HepG2 (cell line): ENCODE data around the gene SOX12. TPM values are rescaled to one million over a fixed set of nuclear protein-coding genes. Genes with fewer than 3 reads are reported as not detected.

ENCODE experiments used
- ARNT ChIP-seq: fragments of 450-650 bp; IDR thresholded peaks from 2 replicates; pipeline ENCODE4 v1.6.1; 2017
- CBFB ChIP-seq: sonication (generic); formaldehyde crosslinking; IDR thresholded peaks from 2 replicates; pipeline ENCODE4 v1.4.0; 2020; ENCODE audit warnings: missing genetic modification reagents
- CEBPB ChIP-seq: IDR thresholded peaks from 2 replicates; pipeline ENCODE4 v1.6.1; 2011; ENCODE audit warnings: low read depth, low read length, improper control_type of control experiment, borderline replicate concordance
- ESRRA ChIP-seq: sonication (generic); formaldehyde crosslinking; IDR thresholded peaks from 2 replicates; pipeline ENCODE4 v1.5.1; 2020; ENCODE audit warnings: mild to moderate bottlenecking, low read depth, missing genetic modification reagents
- FOSL1 ChIP-seq: sonication (generic); formaldehyde crosslinking; IDR thresholded peaks from 2 replicates; pipeline ENCODE4 v1.9.0; 2021; ENCODE audit warnings: missing genetic modification reagents, borderline replicate concordance
- FOXK2 ChIP-seq: fragments of 450-650 bp; IDR thresholded peaks from 2 replicates; pipeline ENCODE4 v1.6.1; 2016
- GPN1 ChIP-seq: sonication (generic); formaldehyde crosslinking; IDR thresholded peaks from 2 replicates; pipeline ENCODE4 v1.5.1; 2020; ENCODE audit warnings: missing genetic modification reagents, borderline replicate concordance
- HNF4A ChIP-seq: sonication (generic); formaldehyde crosslinking; IDR thresholded peaks from 2 replicates; pipeline ENCODE4 v1.4.0; 2020; ENCODE audit warnings: missing genetic modification reagents
- JARID2 ChIP-seq: sonication (generic); formaldehyde crosslinking; IDR thresholded peaks from 2 replicates; pipeline ENCODE4 v1.8.1; 2023; ENCODE audit warnings: missing genetic modification reagents, inconsistent platforms; ENCODE audit not compliant: insufficient replicate concordance
- NPAS2 ChIP-seq: sonication (generic); formaldehyde crosslinking; IDR thresholded peaks from 2 replicates; pipeline ENCODE4 v1.8.0; 2022; ENCODE audit warnings: mild to moderate bottlenecking, missing genetic modification reagents, borderline replicate concordance
- U2AF2 ChIP-seq: fragments of 200-400 bp; formaldehyde crosslinking; IDR thresholded peaks from 2 replicates; pipeline ENCODE4 v1.6.1; 2017; ENCODE audit warnings: low read depth, mild to moderate bottlenecking, low read length
- ZNF616 ChIP-seq: sonication (generic); formaldehyde crosslinking; IDR thresholded peaks from 2 replicates; pipeline ENCODE4 v1.5.0; 2020; ENCODE audit warnings: low read depth, mild to moderate bottlenecking, missing genetic modification reagents
- ZNF773 ChIP-seq: sonication (generic); formaldehyde crosslinking; IDR thresholded peaks from 2 replicates; pipeline ENCODE4 v1.4.0; 2020; ENCODE audit warnings: missing genetic modification reagents, borderline replicate concordance
- ZNF776 ChIP-seq: sonication (generic); formaldehyde crosslinking; IDR thresholded peaks from 2 replicates; pipeline ENCODE4 v1.4.0; 2020; ENCODE audit warnings: mild to moderate bottlenecking, missing genetic modification reagents
- ZSCAN20 ChIP-seq: sonication (generic); formaldehyde crosslinking; IDR thresholded peaks from 2 replicates; pipeline ENCODE4 v1.4.0; 2020; ENCODE audit warnings: missing genetic modification reagents, mild to moderate bottlenecking, borderline replicate concordance
- ZSCAN31 ChIP-seq: sonication (generic); formaldehyde crosslinking; IDR thresholded peaks from 2 replicates; pipeline ENCODE4 v1.5.0; 2020; ENCODE audit warnings: low read depth, mild to moderate bottlenecking, missing genetic modification reagents
- polyA plus RNA-seq, 8 experiments: library from polyadenylated mRNA; depleted of rRNA in 3 of 8; stranded (reverse) in 7 of 8; unstranded in 1 of 8; fragments of >200 nt; fragmentation: Illumina TruSeq in 4 of 8; extraction: Trizol in 4 of 8; gene quantifications; 2 replicates each; pipeline versions ENCODE4 v1.2.1 to v1.2.3, GENCODE V29; 2011 to 2016; ENCODE audit warnings: low read depth in 4 of 8, missing spikeins in 1 of 8, mixed read lengths in 1 of 8; ENCODE audit not compliant: insufficient read depth in 1 of 8
- total RNA-seq, 5 experiments: library from RNA; depleted of rRNA; stranded (reverse); fragments of >200 nt; fragmentation: Illumina TruSeq; extraction: Trizol; gene quantifications; 2 replicates each; pipeline ENCODE4 v1.2.3, GENCODE V29; 2016; ENCODE audit warnings: low read depth in 1 of 5
- TF ChIP-seq, protein P1 (sequence below): sonication (generic); formaldehyde crosslinking; IDR thresholded peaks from 2 replicates; pipeline ENCODE4 v1.4.0; 2020; ENCODE audit warnings: low read depth, mild to moderate bottlenecking, missing genetic modification reagents
- TF ChIP-seq, protein P2 (sequence below): sonication (generic); formaldehyde crosslinking; IDR thresholded peaks from 2 replicates; pipeline ENCODE4 v1.4.0; 2020; ENCODE audit warnings: missing genetic modification reagents
- TF ChIP-seq, protein P3 (sequence below): sonication (generic); formaldehyde crosslinking; IDR thresholded peaks from 2 replicates; pipeline ENCODE4 v1.9.0; 2022; ENCODE audit warnings: missing genetic modification reagents, mild to moderate bottlenecking, borderline replicate concordance
- TF ChIP-seq, protein P4 (sequence below): IDR thresholded peaks from 2 replicates; pipeline ENCODE4 v1.6.1; 2012; ENCODE audit warnings: low read length, improper control_type of control experiment

SOX12 gene
- total and polyA plus RNA-seq, 2 of the 13 experiments (the other 11 are each of a cell fraction or from before 2014, with no cell fraction given), result 10.0 to 18.7 TPM

DNA sequence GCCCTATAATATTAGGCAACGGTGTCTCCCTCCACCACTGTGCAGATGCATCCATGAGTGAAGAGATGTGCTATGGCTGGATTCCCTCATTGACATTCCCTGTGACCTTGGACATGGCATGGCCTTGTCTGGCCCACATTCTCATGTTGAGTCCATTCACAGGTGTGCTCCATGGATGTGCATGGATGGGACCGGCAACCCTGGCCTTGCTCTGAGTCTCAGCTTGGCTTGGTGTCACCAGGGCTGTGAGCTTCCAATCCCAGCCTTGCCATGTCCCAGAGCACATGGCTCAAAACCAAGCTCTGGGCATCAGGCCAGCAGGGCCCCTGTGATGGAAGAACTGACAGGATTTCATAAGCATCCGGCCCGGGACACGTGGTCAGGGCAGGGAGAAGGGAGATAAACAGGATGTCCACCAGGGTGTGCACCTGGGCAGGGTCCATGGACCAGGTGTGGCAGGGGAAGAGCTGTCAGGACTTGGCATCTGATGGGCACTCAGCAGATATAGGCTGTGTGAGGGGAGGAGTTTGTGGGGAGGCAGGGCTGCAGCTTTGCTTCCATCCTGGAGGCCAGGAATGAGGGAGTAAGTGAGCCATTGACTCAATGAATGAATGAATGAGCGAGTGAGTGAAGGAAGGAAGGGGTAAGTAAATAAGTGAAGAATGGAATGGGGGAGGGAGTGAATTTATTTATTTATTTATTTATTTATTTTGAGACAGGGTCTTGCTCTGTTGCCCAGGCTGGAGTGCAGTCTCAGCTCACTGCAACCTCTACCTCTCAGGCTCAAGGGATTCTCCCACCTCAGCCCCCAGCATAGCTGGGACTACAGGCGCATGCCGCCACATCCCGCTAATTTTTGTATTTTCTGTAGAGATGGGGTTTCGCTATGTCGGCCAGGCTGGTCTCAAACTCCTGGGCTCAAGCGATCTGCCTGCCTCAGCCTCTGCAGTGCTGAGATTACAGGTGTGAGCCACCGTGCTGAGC lies 37.2 kb downstream of the SOX12 start (continued):
- TF ChIP-seq, protein P1, sequence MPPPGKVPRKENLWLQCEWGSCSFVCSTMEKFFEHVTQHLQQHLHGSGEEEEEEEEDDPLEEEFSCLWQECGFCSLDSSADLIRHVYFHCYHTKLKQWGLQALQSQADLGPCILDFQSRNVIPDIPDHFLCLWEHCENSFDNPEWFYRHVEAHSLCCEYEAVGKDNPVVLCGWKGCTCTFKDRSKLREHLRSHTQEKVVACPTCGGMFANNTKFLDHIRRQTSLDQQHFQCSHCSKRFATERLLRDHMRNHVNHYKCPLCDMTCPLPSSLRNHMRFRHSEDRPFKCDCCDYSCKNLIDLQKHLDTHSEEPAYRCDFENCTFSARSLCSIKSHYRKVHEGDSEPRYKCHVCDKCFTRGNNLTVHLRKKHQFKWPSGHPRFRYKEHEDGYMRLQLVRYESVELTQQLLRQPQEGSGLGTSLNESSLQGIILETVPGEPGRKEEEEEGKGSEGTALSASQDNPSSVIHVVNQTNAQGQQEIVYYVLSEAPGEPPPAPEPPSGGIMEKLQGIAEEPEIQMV (CRISPR knock-in tag), result peak; percentile 97
- TF ChIP-seq JARID2 (CRISPR knock-in tag) (peak; percentile 99), NPAS2 (CRISPR knock-in tag) (no peak), FOSL1 (no peak), GPN1 (peak; percentile 78; the same call in 1 of the 2 replicates), U2AF2 (no peak), CBFB (CRISPR knock-in tag) (peak; percentile 96), ZNF776 (peak; percentile 86; the same call in 1 of the 2 replicates), ZSCAN31 (CRISPR knock-in tag) (peak; percentile 95), ARNT (no peak), HNF4A (CRISPR knock-in tag) (peak; percentile 94), CEBPB (peak; percentile 98), ZSCAN20 (CRISPR knock-in tag) (no peak), ESRRA (CRISPR knock-in tag) (peak; percentile 99), FOXK2 (peak; percentile 92; the same call in 1 of the 2 replicates), ZNF773 (CRISPR knock-in tag) (no peak), ZNF616 (CRISPR knock-in tag) (peak; percentile 98)
- TF ChIP-seq, protein P2, sequence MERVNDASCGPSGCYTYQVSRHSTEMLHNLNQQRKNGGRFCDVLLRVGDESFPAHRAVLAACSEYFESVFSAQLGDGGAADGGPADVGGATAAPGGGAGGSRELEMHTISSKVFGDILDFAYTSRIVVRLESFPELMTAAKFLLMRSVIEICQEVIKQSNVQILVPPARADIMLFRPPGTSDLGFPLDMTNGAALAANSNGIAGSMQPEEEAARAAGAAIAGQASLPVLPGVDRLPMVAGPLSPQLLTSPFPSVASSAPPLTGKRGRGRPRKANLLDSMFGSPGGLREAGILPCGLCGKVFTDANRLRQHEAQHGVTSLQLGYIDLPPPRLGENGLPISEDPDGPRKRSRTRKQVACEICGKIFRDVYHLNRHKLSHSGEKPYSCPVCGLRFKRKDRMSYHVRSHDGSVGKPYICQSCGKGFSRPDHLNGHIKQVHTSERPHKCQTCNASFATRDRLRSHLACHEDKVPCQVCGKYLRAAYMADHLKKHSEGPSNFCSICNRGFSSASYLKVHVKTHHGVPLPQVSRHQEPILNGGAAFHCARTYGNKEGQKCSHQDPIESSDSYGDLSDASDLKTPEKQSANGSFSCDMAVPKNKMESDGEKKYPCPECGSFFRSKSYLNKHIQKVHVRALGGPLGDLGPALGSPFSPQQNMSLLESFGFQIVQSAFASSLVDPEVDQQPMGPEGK (CRISPR knock-in tag), result peak; percentile 95
- TF ChIP-seq, protein P3, sequence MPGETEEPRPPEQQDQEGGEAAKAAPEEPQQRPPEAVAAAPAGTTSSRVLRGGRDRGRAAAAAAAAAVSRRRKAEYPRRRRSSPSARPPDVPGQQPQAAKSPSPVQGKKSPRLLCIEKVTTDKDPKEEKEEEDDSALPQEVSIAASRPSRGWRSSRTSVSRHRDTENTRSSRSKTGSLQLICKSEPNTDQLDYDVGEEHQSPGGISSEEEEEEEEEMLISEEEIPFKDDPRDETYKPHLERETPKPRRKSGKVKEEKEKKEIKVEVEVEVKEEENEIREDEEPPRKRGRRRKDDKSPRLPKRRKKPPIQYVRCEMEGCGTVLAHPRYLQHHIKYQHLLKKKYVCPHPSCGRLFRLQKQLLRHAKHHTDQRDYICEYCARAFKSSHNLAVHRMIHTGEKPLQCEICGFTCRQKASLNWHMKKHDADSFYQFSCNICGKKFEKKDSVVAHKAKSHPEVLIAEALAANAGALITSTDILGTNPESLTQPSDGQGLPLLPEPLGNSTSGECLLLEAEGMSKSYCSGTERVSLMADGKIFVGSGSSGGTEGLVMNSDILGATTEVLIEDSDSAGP (CRISPR knock-in tag), result peak; percentile 96
- TF ChIP-seq, protein P4, sequence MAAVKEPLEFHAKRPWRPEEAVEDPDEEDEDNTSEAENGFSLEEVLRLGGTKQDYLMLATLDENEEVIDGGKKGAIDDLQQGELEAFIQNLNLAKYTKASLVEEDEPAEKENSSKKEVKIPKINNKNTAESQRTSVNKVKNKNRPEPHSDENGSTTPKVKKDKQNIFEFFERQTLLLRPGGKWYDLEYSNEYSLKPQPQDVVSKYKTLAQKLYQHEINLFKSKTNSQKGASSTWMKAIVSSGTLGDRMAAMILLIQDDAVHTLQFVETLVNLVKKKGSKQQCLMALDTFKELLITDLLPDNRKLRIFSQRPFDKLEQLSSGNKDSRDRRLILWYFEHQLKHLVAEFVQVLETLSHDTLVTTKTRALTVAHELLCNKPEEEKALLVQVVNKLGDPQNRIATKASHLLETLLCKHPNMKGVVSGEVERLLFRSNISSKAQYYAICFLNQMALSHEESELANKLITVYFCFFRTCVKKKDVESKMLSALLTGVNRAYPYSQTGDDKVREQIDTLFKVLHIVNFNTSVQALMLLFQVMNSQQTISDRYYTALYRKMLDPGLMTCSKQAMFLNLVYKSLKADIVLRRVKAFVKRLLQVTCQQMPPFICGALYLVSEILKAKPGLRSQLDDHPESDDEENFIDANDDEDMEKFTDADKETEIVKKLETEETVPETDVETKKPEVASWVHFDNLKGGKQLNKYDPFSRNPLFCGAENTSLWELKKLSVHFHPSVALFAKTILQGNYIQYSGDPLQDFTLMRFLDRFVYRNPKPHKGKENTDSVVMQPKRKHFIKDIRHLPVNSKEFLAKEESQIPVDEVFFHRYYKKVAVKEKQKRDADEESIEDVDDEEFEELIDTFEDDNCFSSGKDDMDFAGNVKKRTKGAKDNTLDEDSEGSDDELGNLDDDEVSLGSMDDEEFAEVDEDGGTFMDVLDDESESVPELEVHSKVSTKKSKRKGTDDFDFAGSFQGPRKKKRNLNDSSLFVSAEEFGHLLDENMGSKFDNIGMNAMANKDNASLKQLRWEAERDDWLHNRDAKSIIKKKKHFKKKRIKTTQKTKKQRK, result no peak
